MM.1S (cell line): ENCODE measurements around the gene SCFD2.

Experiments used
- DNase-seq: peaks from one replicate; pipeline ENCODE4 v3.0.0-alpha.2; 2015
- H2AFZ ChIP-seq: fragments of 300-600 bp; sonication (generic); 2 replicates; pipeline ENCODE4 v1.6.0; 2016; ENCODE audit warnings: antibody characterized with exemption, low read length
- H3F3A ChIP-seq: fragments of 300-600 bp; sonication (generic); 2 replicates; pipeline ENCODE4 v1.6.1; 2016; ENCODE audit warnings: mild to moderate bottlenecking, antibody characterized with exemption, low read length, moderate library complexity, mixed read lengths; ENCODE audit not compliant: insufficient read depth
- H3K27ac ChIP-seq: fragments of 300-600 bp; sonication (generic); 2 replicates; pipeline ENCODE4 v1.5.1; 2016; ENCODE audit warnings: mild to moderate bottlenecking, low read length
- H3K27me3 ChIP-seq: fragments of 300-600 bp; sonication (generic); replicated peaks from 2 replicates; pipeline ENCODE4 v1.6.0; 2016; ENCODE audit warnings: low read length; ENCODE audit not compliant: insufficient read depth
- H3K36me3 ChIP-seq: fragments of 300-600 bp; sonication (generic); replicated peaks from 2 replicates; pipeline ENCODE4 v1.6.1; 2016; ENCODE audit warnings: mild to moderate bottlenecking, low read length, mixed read lengths; ENCODE audit not compliant: insufficient read depth
- H3K4me1 ChIP-seq: fragments of 300-600 bp; sonication (generic); 2 replicates; pipeline ENCODE4 v1.6.1; 2016; ENCODE audit warnings: low read length, mixed read lengths
- H3K4me2 ChIP-seq: fragments of 300-600 bp; sonication (generic); 2 replicates; pipeline ENCODE4 v1.6.0; 2016; ENCODE audit warnings: low read depth, low read length
- H3K4me3 ChIP-seq: fragments of 300-600 bp; sonication (generic); 2 replicates; pipeline ENCODE4 v1.5.1; 2016; ENCODE audit warnings: low read length, mixed read lengths
- H3K79me2 ChIP-seq: fragments of 300-600 bp; sonication (generic); 2 replicates; pipeline ENCODE4 v1.6.1; 2016; ENCODE audit warnings: mixed run types, low read length, mixed read lengths
- H3K9ac ChIP-seq: fragments of 300-600 bp; sonication (generic); 2 replicates; pipeline ENCODE4 v1.6.1; 2016; ENCODE audit warnings: low read length, mixed read lengths
- H3K9me2 ChIP-seq: fragments of 300-600 bp; sonication (generic); replicated peaks from 2 replicates; pipeline ENCODE4 v1.6.1; 2016; ENCODE audit warnings: mild to moderate bottlenecking, low read length, mixed read lengths; ENCODE audit not compliant: insufficient read depth
- H3K9me3 ChIP-seq: fragments of 300-600 bp; sonication (generic); replicated peaks from 2 replicates; pipeline ENCODE4 v1.6.1; 2016; ENCODE audit warnings: mild to moderate bottlenecking, low read length, mixed read lengths; ENCODE audit not compliant: insufficient read depth
- H4K20me1 ChIP-seq: fragments of 300-600 bp; sonication (generic); 2 replicates; pipeline ENCODE4 v1.6.1; 2016; ENCODE audit warnings: mild to moderate bottlenecking, low read length, moderate library complexity, mixed read lengths; ENCODE audit not compliant: insufficient read depth
- EZH2 ChIP-seq: fragments of 300-600 bp; sonication (generic); optimal IDR thresholded peaks from 2 replicates; pipeline ENCODE3; 2017; ENCODE audit warnings: low read depth, mild to moderate bottlenecking, antibody characterized with exemption, low read length, mixed read lengths
- EZH2phosphoT487 ChIP-seq: fragments of 300-600 bp; sonication (generic); IDR thresholded peaks from 2 replicates; pipeline ENCODE4 v1.6.1; 2018; ENCODE audit warnings: antibody characterized with exemption, low read length
- TF ChIP-seq, protein P1 (sequence below): fragments of 300-600 bp; sonication (generic); IDR thresholded peaks from 2 replicates; pipeline ENCODE4 v1.5.1; 2016; ENCODE audit warnings: antibody characterized with exemption, low read length, mixed read lengths

The SCFD2 gene

DNA sequence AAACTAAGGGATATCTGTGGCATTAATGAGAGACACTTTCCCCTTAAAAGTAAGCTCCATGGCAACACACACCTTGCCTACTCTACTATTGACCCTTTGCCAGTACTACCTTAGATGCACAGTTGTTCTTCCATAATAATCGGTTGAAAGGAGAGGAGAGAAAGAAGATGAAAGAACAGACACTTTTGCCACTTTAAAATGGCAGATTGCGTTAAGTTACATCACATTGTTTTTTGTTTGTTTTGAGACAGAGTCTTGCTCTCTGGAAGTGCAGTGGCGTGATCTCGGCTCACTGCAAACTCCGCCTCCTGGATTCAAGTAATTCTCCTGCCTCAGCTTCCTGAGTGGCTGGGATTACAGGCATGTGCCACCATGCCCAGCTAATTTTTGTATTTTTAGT, 239.8 kb downstream of the SCFD2 start:
- DNase-seq = no peak
- Histone ChIP-seq H2AFZ (no peak overlapping the region), H3K9ac (no peak overlapping the region), H3K27me3 (no peaks in the 10 kb centered on the region), H3K4me1 (no peaks in the 10 kb centered on the region), H3K4me3 (no peak overlapping the region), H3K36me3 (no peaks in the 10 kb centered on the region), H3K9me2 (no peaks in the 10 kb centered on the region), H4K20me1 (no peaks in the 10 kb centered on the region), H3K79me2 (no peaks in the 10 kb centered on the region), H3K4me2 (no peak overlapping the region), H3K9me3 (no peaks in the 10 kb centered on the region), H3K27ac (no peak overlapping the region), H3F3A (no peaks in the 10 kb centered on the region)
- TF ChIP-seq, protein P1, sequence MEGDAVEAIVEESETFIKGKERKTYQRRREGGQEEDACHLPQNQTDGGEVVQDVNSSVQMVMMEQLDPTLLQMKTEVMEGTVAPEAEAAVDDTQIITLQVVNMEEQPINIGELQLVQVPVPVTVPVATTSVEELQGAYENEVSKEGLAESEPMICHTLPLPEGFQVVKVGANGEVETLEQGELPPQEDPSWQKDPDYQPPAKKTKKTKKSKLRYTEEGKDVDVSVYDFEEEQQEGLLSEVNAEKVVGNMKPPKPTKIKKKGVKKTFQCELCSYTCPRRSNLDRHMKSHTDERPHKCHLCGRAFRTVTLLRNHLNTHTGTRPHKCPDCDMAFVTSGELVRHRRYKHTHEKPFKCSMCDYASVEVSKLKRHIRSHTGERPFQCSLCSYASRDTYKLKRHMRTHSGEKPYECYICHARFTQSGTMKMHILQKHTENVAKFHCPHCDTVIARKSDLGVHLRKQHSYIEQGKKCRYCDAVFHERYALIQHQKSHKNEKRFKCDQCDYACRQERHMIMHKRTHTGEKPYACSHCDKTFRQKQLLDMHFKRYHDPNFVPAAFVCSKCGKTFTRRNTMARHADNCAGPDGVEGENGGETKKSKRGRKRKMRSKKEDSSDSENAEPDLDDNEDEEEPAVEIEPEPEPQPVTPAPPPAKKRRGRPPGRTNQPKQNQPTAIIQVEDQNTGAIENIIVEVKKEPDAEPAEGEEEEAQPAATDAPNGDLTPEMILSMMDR = no peak
- TF ChIP-seq EZH2phosphoT487 = no peak
- no peak for TF ChIP-seq EZH2

DNA sequence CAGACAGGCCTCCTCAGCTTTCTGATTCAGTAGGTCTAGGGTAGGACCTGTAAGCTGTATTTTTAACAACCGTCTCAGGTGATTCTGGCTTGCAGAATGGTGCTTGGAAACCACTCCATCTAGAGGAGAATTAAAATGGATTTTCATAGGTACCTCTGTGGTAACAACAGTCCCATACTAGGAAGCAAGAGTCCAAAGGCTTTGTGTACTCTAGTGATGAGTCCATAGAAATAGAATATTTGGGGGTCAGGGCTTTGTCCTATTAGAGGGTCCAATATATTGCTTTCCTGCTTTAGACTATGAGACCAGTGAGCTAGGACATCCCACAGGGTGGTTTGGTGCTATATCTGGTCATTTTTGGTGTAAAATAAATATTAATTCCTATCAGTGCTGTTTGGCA, 242.0 kb downstream of the SCFD2 start:
- H3K4me1 ChIP-seq = no peaks in the 10 kb centered on the region
- H3K79me2 ChIP-seq = no peaks in the 10 kb centered on the region
- no peaks in the 10 kb centered on the region for H4K20me1 ChIP-seq
- no peaks in the 10 kb centered on the region for H3F3A ChIP-seq
- H2AFZ ChIP-seq = no peak overlapping the region
- no peaks in the 10 kb centered on the region for H3K36me3 ChIP-seq
- DNase-seq = no peak
- H3K9me2 ChIP-seq = no peaks in the 10 kb centered on the region
- TF ChIP-seq EZH2phosphoT487 (no peak), EZH2 (no peak)
- TF ChIP-seq, protein P1 = no peak
- no peaks in the 10 kb centered on the region for H3K27me3 ChIP-seq
- no peak overlapping the region for H3K27ac ChIP-seq
- no peak overlapping the region for H3K4me3 ChIP-seq
- H3K9ac ChIP-seq = no peak overlapping the region
- no peaks in the 10 kb centered on the region for H3K9me3 ChIP-seq
- no peak overlapping the region for H3K4me2 ChIP-seq

DNA sequence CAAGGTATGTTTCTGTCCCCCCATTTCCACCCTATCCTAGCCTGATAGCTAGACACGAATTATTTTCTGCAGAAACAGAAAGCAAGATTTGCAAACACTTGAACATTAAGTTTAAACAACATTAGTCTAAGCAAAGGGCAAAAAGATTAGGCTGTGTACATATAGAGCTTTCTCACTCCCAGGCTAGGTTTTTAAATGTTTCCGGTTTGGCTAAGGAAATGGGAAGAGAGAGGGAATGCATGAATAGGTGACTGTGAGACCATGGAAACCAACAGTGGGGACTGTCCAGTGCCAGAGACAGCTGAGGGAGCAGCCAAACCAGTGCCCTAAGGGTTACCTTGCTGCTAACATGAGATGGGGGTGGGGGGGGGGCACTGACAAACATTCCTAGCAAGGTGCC, 242.7 kb downstream of the SCFD2 start:
- H3F3A ChIP-seq = no peaks in the 10 kb centered on the region
- H3K27me3 ChIP-seq = no peaks in the 10 kb centered on the region
- DNase-seq = no peak
- H3K36me3 ChIP-seq = no peaks in the 10 kb centered on the region
- H2AFZ ChIP-seq = no peak overlapping the region
- H3K4me1 ChIP-seq = no peaks in the 10 kb centered on the region
- TF ChIP-seq EZH2 (no peak), EZH2phosphoT487 (no peak)
- TF ChIP-seq, protein P1 = no peak
- H4K20me1 ChIP-seq = no peaks in the 10 kb centered on the region
- H3K27ac ChIP-seq = no peak overlapping the region
- no peaks in the 10 kb centered on the region for H3K79me2 ChIP-seq
- no peak overlapping the region for H3K4me3 ChIP-seq
- H3K9me3 ChIP-seq = no peaks in the 10 kb centered on the region
- H3K9me2 ChIP-seq = no peaks in the 10 kb centered on the region
- H3K4me2 ChIP-seq = no peak overlapping the region
- H3K9ac ChIP-seq = no peak overlapping the region
